ENCODE measurements around the gene SH2D1B.

The SH2D1B gene

GRCh38 chr1:162398999-162399580 is 12.8 kb downstream of the SH2D1B start:
- Histone ChIP-seq H3K36me3 (ENCODE audit: control insufficient read depth, insufficient read depth, low read length) (no peaks in the 10 kb centered on the region), H3K4me3 (ENCODE audit: low read depth, low read length) (no peak overlapping the region), H3K27me3 (ENCODE audit: control insufficient read depth, insufficient read depth, low read length) (no peaks in the 10 kb centered on the region), H3K9ac (ENCODE audit: low read depth, low read length) (no peak overlapping the region), H3K4me1 (ENCODE audit: control insufficient read depth, insufficient read depth, low read length) (peaks cover 17% of the 10 kb centered on the region), H3K27ac (ENCODE audit: low read depth, low read length) (peak overlapping the region; percentile 33), H3K9me3 (ENCODE audit: control insufficient read depth, insufficient read depth, low read length) (no peaks in the 10 kb centered on the region)

GRCh38 chr1:162397943-162398560 is 13.9 kb downstream of the SH2D1B start:
- Histone ChIP-seq H3K9ac (ENCODE audit: low read depth, low read length) (no peak overlapping the region), H3K27me3 (ENCODE audit: control insufficient read depth, insufficient read depth, low read length) (no peaks in the 10 kb centered on the region), H3K4me3 (ENCODE audit: low read depth, low read length) (no peak overlapping the region), H3K27ac (ENCODE audit: low read depth, low read length) (no peak overlapping the region), H3K36me3 (ENCODE audit: control insufficient read depth, insufficient read depth, low read length) (no peaks in the 10 kb centered on the region), H3K4me1 (ENCODE audit: control insufficient read depth, insufficient read depth, low read length) (peaks cover 17% of the 10 kb centered on the region), H3K9me3 (ENCODE audit: control insufficient read depth, insufficient read depth, low read length) (no peaks in the 10 kb centered on the region)

GRCh38 chr1:162397039-162397448 is 14.9 kb downstream of the SH2D1B start:
- Histone ChIP-seq H3K36me3 (ENCODE audit: control insufficient read depth, insufficient read depth, low read length) (no peaks in the 10 kb centered on the region), H3K4me1 (ENCODE audit: control insufficient read depth, insufficient read depth, low read length) (peaks cover 17% of the 10 kb centered on the region), H3K4me3 (ENCODE audit: low read depth, low read length) (no peak overlapping the region), H3K9ac (ENCODE audit: low read depth, low read length) (no peak overlapping the region), H3K27me3 (ENCODE audit: control insufficient read depth, insufficient read depth, low read length) (no peaks in the 10 kb centered on the region), H3K9me3 (ENCODE audit: control insufficient read depth, insufficient read depth, low read length) (no peaks in the 10 kb centered on the region), H3K27ac (ENCODE audit: low read depth, low read length) (no peak overlapping the region)

- Histone ChIP-seq H3K4me1 (ENCODE audit: control insufficient read depth, insufficient read depth, low read length) (peaks cover 21% of the 10 kb centered on the region), H3K36me3 (ENCODE audit: control insufficient read depth, insufficient read depth, low read length) (no peaks in the 10 kb centered on the region), H3K27ac (ENCODE audit: low read depth, low read length) (no peak overlapping the region)
These were observed 15.6 kb downstream of the SH2D1B start for GRCh38 chr1:162396201-162396906.

GRCh38 chr1:162391790-162392563 is 20.0 kb downstream of the SH2D1B start:
- Histone ChIP-seq H3K9ac (ENCODE audit: low read depth, low read length) (no peak overlapping the region), H3K27me3 (ENCODE audit: control insufficient read depth, insufficient read depth, low read length) (no peaks in the 10 kb centered on the region), H3K27ac (ENCODE audit: low read depth, low read length) (peak overlapping the region; percentile 67), H3K4me3 (ENCODE audit: low read depth, low read length) (no peak overlapping the region), H3K4me1 (ENCODE audit: control insufficient read depth, insufficient read depth, low read length) (peaks cover 10% of the 10 kb centered on the region), H3K9me3 (ENCODE audit: control insufficient read depth, insufficient read depth, low read length) (no peaks in the 10 kb centered on the region), H3K36me3 (ENCODE audit: control insufficient read depth, insufficient read depth, low read length) (no peaks in the 10 kb centered on the region)

More at GRCh38 chr1:162396201-162396906, 15.6 kb downstream of the SH2D1B start:
- Histone ChIP-seq H3K27me3 (ENCODE audit: control insufficient read depth, insufficient read depth, low read length) (no peaks in the 10 kb centered on the region), H3K9me3 (ENCODE audit: control insufficient read depth, insufficient read depth, low read length) (no peaks in the 10 kb centered on the region), H3K4me3 (ENCODE audit: low read depth, low read length) (no peak overlapping the region), H3K9ac (ENCODE audit: low read depth, low read length) (no peak overlapping the region)

- H3K36me3 ChIP-seq (ENCODE audit: control insufficient read depth, insufficient read depth, low read length), result no peaks in the 10 kb centered on the region
- no peaks in the 10 kb centered on the region for H3K9me3 ChIP-seq (ENCODE audit: control insufficient read depth, insufficient read depth, low read length)
- no peaks in the 10 kb centered on the region for H3K27me3 ChIP-seq (ENCODE audit: control insufficient read depth, insufficient read depth, low read length)
- H3K27ac ChIP-seq (ENCODE audit: low read depth, low read length), result no peak overlapping the region
- H3K4me1 ChIP-seq (ENCODE audit: control insufficient read depth, insufficient read depth, low read length), result peaks cover 10% of the 10 kb centered on the region
- H3K9ac ChIP-seq (ENCODE audit: low read depth, low read length), result no peak overlapping the region
- H3K4me3 ChIP-seq (ENCODE audit: low read depth, low read length), result no peak overlapping the region
These were observed 21.3 kb downstream of the SH2D1B start for GRCh38 chr1:162390396-162391185.

- Histone ChIP-seq H3K9ac (ENCODE audit: low read depth, low read length) (no peak overlapping the region), H3K27ac (ENCODE audit: low read depth, low read length) (no peak overlapping the region), H3K27me3 (ENCODE audit: control insufficient read depth, insufficient read depth, low read length) (no peaks in the 10 kb centered on the region), H3K4me1 (ENCODE audit: control insufficient read depth, insufficient read depth, low read length) (peaks cover 10% of the 10 kb centered on the region), H3K4me3 (ENCODE audit: low read depth, low read length) (no peak overlapping the region), H3K36me3 (ENCODE audit: control insufficient read depth, insufficient read depth, low read length) (no peaks in the 10 kb centered on the region), H3K9me3 (ENCODE audit: control insufficient read depth, insufficient read depth, low read length) (no peaks in the 10 kb centered on the region)
These were observed 22.0 kb downstream of the SH2D1B start for GRCh38 chr1:162389971-162390370.

- Histone ChIP-seq H3K9me3 (ENCODE audit: control insufficient read depth, insufficient read depth, low read length) (no peaks in the 10 kb centered on the region), H3K27ac (ENCODE audit: low read depth, low read length) (no peak overlapping the region), H3K27me3 (ENCODE audit: control insufficient read depth, insufficient read depth, low read length) (no peaks in the 10 kb centered on the region), H3K9ac (ENCODE audit: low read depth, low read length) (no peak overlapping the region), H3K4me3 (ENCODE audit: low read depth, low read length) (no peak overlapping the region), H3K36me3 (ENCODE audit: control insufficient read depth, insufficient read depth, low read length) (no peaks in the 10 kb centered on the region), H3K4me1 (ENCODE audit: control insufficient read depth, insufficient read depth, low read length) (peaks cover 10% of the 10 kb centered on the region)
These were observed 22.7 kb downstream of the SH2D1B start for GRCh38 chr1:162389021-162389818.

GRCh38 chr1:162388615-162389014 is 23.3 kb downstream of the SH2D1B start:
- Histone ChIP-seq H3K9ac (ENCODE audit: low read depth, low read length) (no peak overlapping the region), H3K36me3 (ENCODE audit: control insufficient read depth, insufficient read depth, low read length) (no peaks in the 10 kb centered on the region), H3K4me1 (ENCODE audit: control insufficient read depth, insufficient read depth, low read length) (peaks cover 10% of the 10 kb centered on the region), H3K9me3 (ENCODE audit: control insufficient read depth, insufficient read depth, low read length) (no peaks in the 10 kb centered on the region), H3K27me3 (ENCODE audit: control insufficient read depth, insufficient read depth, low read length) (no peaks in the 10 kb centered on the region), H3K4me3 (ENCODE audit: low read depth, low read length) (no peak overlapping the region), H3K27ac (ENCODE audit: low read depth, low read length) (no peak overlapping the region)
